HCT116 (cell line): Measurements from ENCODE around the gene MBNL2. TPM values are rescaled to one million over a fixed set of nuclear protein-coding genes. Genes with fewer than 3 reads are reported as not detected.

Experiments
- ATAC-seq: fragments of 200-7000 bp; cut with Tn5 transposase; 2 replicates; pipeline ENCODE4 v1.9.1; 2020; ENCODE audit warnings: mild to moderate bottlenecking, moderate library complexity
- BruUV-seq: library from RNA; stranded (reverse); fragments of 400-500 nt; replicated peaks from 2 replicates; lab custom pipeline; 2021; lab: Mats Ljungman, UMichigan
- CTCF ChIA-PET: fragments of 300-600 bp; sonication (Branson Sonifier 250); formaldehyde crosslinking; loops from one replicate; lab custom pipeline; 2021; ENCODE audit warnings: antibody characterized with exemption; lab: Charles Lee
- POLR2A ChIA-PET: fragments of 300-600, 350-600 bp; sonication (Branson Sonifier 250); formaldehyde crosslinking; loops from one replicate; lab custom pipeline; 2021; ENCODE audit warnings: antibody characterized with exemption; lab: Charles Lee
- RAD21 ChIA-PET, 2 experiments: fragments of 300-600 bp; sonication (Branson Sonifier 250); formaldehyde crosslinking; loops; one replicate each; lab custom pipeline; 2023; ENCODE audit warnings: low total read pairs in 2 of 2; ENCODE audit not compliant: uncharacterized antibody in 2 of 2, unreplicated experiment in 2 of 2, low non-redundant PET in 1 of 2; lab: Charles Lee
- DNase-seq: peaks from one replicate; pipeline ENCODE4 v3.0.0-alpha.2; 2010; ENCODE audit warnings: low read depth, low spot score
- H2AFZ ChIP-seq: fragments of 200-600 bp; shearing (Covaris generic), sonication (generic); 2 replicates; pipeline ENCODE4 v1.6.1; 2017; ENCODE audit warnings: low read depth, mixed run types, mixed read lengths, antibody characterized with exemption, low read length; ENCODE audit not compliant: poor library complexity, severe bottlenecking
- H3K27ac ChIP-seq: 2 replicates; pipeline ENCODE4 v1.5.1; 2012; ENCODE audit warnings: low read depth, low read length
- H3K27me3 ChIP-seq: fragments of 200-600 bp; sonication (generic); 2 replicates; pipeline ENCODE4 v1.6.1; 2016; ENCODE audit warnings: mixed run types, low read length, mixed read lengths; ENCODE audit not compliant: insufficient read depth
- H3K36me3 ChIP-seq, 2 experiments: fragments of 200-500 bp in 1 of 2; fragments of 200-600 bp in 1 of 2; sonication (Bioruptor generic) in 1 of 2; sonication (generic) in 1 of 2; 2 replicates each; pipeline versions ENCODE4 v1.5.1 to v1.6.1; 2014 to 2016; ENCODE audit warnings: low read length in 2 of 2, inconsistent platforms in 1 of 2, mixed read lengths in 1 of 2, mixed run types in 1 of 2; ENCODE audit not compliant: insufficient read depth in 2 of 2, control insufficient read depth in 1 of 2
- H3K4me1 ChIP-seq, 2 experiments: fragments of 200-600 bp in 1 of 2; sonication (generic) in 1 of 2; 2 replicates each; pipeline versions ENCODE4 v1.5.1 to v1.6.1; 2012 to 2017; ENCODE audit warnings: low read length in 2 of 2, inconsistent platforms in 1 of 2, mild to moderate bottlenecking in 1 of 2, mixed read lengths in 1 of 2, mixed run types in 1 of 2, moderate library complexity in 1 of 2; ENCODE audit not compliant: insufficient read depth in 2 of 2, control insufficient read depth in 1 of 2
- H3K4me2 ChIP-seq: fragments of 200-600 bp; sonication (generic); 2 replicates; pipeline ENCODE4 v1.6.1; 2017; ENCODE audit warnings: mixed run types, low read length, mixed read lengths
- H3K4me3 ChIP-seq, 2 experiments: fragments of 200-600 bp in 1 of 2; sonication (generic) in 1 of 2; replicated peaks in 1 of 2; 2 replicates each; pipeline ENCODE4 v1.5.1; 2011 to 2016; ENCODE audit warnings: low read length in 2 of 2, control low read depth in 1 of 2, low read depth in 1 of 2, mild to moderate bottlenecking in 1 of 2, mixed read lengths in 1 of 2, mixed run types in 1 of 2
- H3K79me2 ChIP-seq: fragments of 200-600 bp; sonication (generic); 2 replicates; pipeline ENCODE4 v1.6.1; 2017; ENCODE audit warnings: mild to moderate bottlenecking, mixed run types, low read length, moderate library complexity, mixed read lengths; ENCODE audit not compliant: insufficient read depth
- H3K9ac ChIP-seq: fragments of 200-600 bp; sonication (generic); 2 replicates; pipeline ENCODE4 v1.6.1; 2016; ENCODE audit warnings: low read length, mixed read lengths
- H3K9me2 ChIP-seq: fragments of 200-600 bp; sonication (generic), shearing (Covaris generic); 2 replicates; pipeline ENCODE4 v1.6.1; 2017; ENCODE audit warnings: mixed run types, mild to moderate bottlenecking, moderate library complexity; ENCODE audit not compliant: insufficient read depth
- H3K9me3 ChIP-seq, 2 experiments: fragments of 200-500 bp in 1 of 2; fragments of 200-600 bp in 1 of 2; sonication (Bioruptor generic) in 1 of 2; sonication (generic) in 1 of 2; 2 replicates each; pipeline ENCODE4 v1.6.1; 2014 to 2017; ENCODE audit warnings: low read length in 2 of 2, mixed read lengths in 2 of 2, inconsistent platforms in 1 of 2, low read depth in 1 of 2, mild to moderate bottlenecking in 1 of 2, mixed run types in 1 of 2, moderate library complexity in 1 of 2; ENCODE audit not compliant: control insufficient read depth in 1 of 2, insufficient read depth in 1 of 2
- H4K20me1 ChIP-seq: fragments of 200-600 bp; sonication (generic), shearing (Covaris generic); 2 replicates; pipeline ENCODE4 v1.6.1; 2017; ENCODE audit warnings: mixed run types, mild to moderate bottlenecking, moderate library complexity; ENCODE audit not compliant: insufficient read depth
- CBX3 ChIP-seq: IDR thresholded peaks from 2 replicates; pipeline ENCODE4 v1.6.1; 2012; ENCODE audit warnings: low read depth
- CEBPB ChIP-seq: IDR thresholded peaks from 2 replicates; pipeline ENCODE4 v1.6.1; 2012; ENCODE audit warnings: low read depth
- EGR1 ChIP-seq: IDR thresholded peaks from 2 replicates; pipeline ENCODE4 v1.6.1; 2012; ENCODE audit warnings: low read depth
- ELF1 ChIP-seq: IDR thresholded peaks from 2 replicates; pipeline ENCODE4 v1.6.1; 2012; ENCODE audit warnings: low read depth, borderline replicate concordance
- EZH2 ChIP-seq: fragments of 200-600 bp; sonication (generic); IDR thresholded peaks from 2 replicates; pipeline ENCODE4 v1.6.1; 2017; ENCODE audit warnings: antibody characterized with exemption, mixed run types
- FOSL1 ChIP-seq: IDR thresholded peaks from 2 replicates; pipeline ENCODE4 v1.6.1; 2012; ENCODE audit warnings: low read depth
- JUND ChIP-seq: IDR thresholded peaks from 2 replicates; pipeline ENCODE4 v1.6.1; 2012
- POLR2A ChIP-seq: IDR thresholded peaks from 2 replicates; pipeline ENCODE4 v1.7.0; 2011; ENCODE audit warnings: borderline replicate concordance; ENCODE audit not compliant: insufficient read depth, insufficient read length; ENCODE audit errors: extremely low read depth
- RAD21 ChIP-seq: IDR thresholded peaks from 2 replicates; pipeline ENCODE4 v1.6.1; 2012; ENCODE audit warnings: low read depth, mild to moderate bottlenecking
- SIN3A ChIP-seq: IDR thresholded peaks from 2 replicates; pipeline ENCODE4 v1.6.1; 2012; ENCODE audit warnings: low read depth
- SP1 ChIP-seq: IDR thresholded peaks from 2 replicates; pipeline ENCODE4 v1.6.1; 2012; ENCODE audit warnings: low read depth
- SRF ChIP-seq: IDR thresholded peaks from 2 replicates; pipeline ENCODE4 v1.6.1; 2012; ENCODE audit warnings: low read depth
- TCF7L2 ChIP-seq: IDR thresholded peaks from 2 replicates; pipeline ENCODE4 v1.7.0; 2011; ENCODE audit warnings: borderline replicate concordance, inconsistent platforms; ENCODE audit not compliant: insufficient read depth, insufficient read length; ENCODE audit errors: extremely low read depth
- YY1 ChIP-seq: IDR thresholded peaks from 2 replicates; pipeline ENCODE4 v1.6.1; 2011; ENCODE audit warnings: low read length, low read depth, moderate library complexity, mild to moderate bottlenecking; ENCODE audit not compliant: insufficient replicate concordance; ENCODE audit errors: extremely low read depth
- ZFX ChIP-seq: fragments of 450-650 bp; IDR thresholded peaks from 2 replicates; pipeline ENCODE4 v1.6.1; 2017
- ZNF274 ChIP-seq: fragments of 200-500 bp; sonication (Bioruptor generic); IDR thresholded peaks from 2 replicates; pipeline ENCODE4 v1.6.1; 2014; ENCODE audit warnings: mild to moderate bottlenecking, low read depth, low read length, inconsistent platforms
- intact Hi-C: fragments of 100-400 bp; cut with micrococcal nuclease; formaldehyde crosslinking; loops from 2 replicates; pipeline ENCODE4 v1.10.0; 2022
- total RNA-seq: library from RNA; stranded (reverse); gene quantifications from one replicate; pipeline ENCODE4 v1.2.1, GENCODE V29; 2021; ENCODE audit not compliant: unreplicated experiment
- TF ChIP-seq, protein P1 (sequence below), 3 experiments: fragments of 200-600 bp in 1 of 3; sonication (generic) in 1 of 3; IDR thresholded peaks in 2 of 3; conservative IDR thresholded peaks in 1 of 3; 2 replicates each; pipeline ENCODE4 v1.5.1; 2012 to 2017; ENCODE audit warnings: low read depth in 2 of 3, low read length in 2 of 3, antibody characterized with exemption in 1 of 3, borderline replicate concordance in 1 of 3, control low read depth in 1 of 3, mild to moderate bottlenecking in 1 of 3, mixed read lengths in 1 of 3, mixed run types in 1 of 3, moderate library complexity in 1 of 3; ENCODE audit not compliant: insufficient read depth in 1 of 3
- TF ChIP-seq, protein P2 (sequence below): IDR thresholded peaks from 2 replicates; pipeline ENCODE4 v1.6.1; 2012; ENCODE audit warnings: low read depth
- TF ChIP-seq, protein P3 (sequence below): IDR thresholded peaks from 2 replicates; pipeline ENCODE4 v1.6.1; 2012
- TF ChIP-seq, protein P4 (sequence below): IDR thresholded peaks from 2 replicates; pipeline ENCODE4 v1.6.1; 2011; ENCODE audit warnings: mild to moderate bottlenecking, low read length, moderate library complexity; ENCODE audit not compliant: insufficient replicate concordance; ENCODE audit errors: extremely low read depth

The MBNL2 gene
- total RNA-seq, 1 experiment from 2014 or later = 73.9 TPM

DNA sequence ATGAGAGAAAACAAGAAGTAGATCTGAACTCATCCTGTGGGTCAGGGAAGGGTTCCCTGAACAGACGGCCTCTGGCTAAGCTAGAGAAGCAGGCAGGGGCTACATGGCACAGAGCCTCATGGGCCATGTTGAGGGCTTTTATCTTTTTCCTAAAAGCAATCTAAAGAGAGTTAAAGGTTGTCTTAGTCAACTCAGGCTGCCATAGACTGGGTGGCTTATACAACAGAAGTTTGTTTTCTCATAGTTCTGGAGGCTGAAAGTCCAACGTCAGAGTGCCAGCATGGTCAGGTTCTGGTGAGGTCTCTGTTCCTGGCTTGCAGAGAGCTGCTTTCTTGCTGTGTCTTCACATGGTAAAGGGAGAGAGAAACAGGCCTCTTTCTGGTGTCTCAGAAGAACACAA, 2.9 kb upstream of the MBNL2 start:
- peaks cover 19 to 32% of the 10 kb centered on the region in 2 experiments for H3K4me1 ChIP-seq
- no peaks in the 10 kb centered on the region for H3K36me3 ChIP-seq
- H4K20me1 ChIP-seq = no peaks in the 10 kb centered on the region
- no peak overlapping the region for H3K4me2 ChIP-seq
- ChIA-PET RAD21 (no interaction called here), CTCF (no interaction called here), POLR2A (interaction anchor here (1.0 to 1.5 kb wide), 2 partner anchors 31 to 78 kb away, joined by 3 to 4 read pairs; no protein-coding TSS in a partner anchor)
- peaks cover 21% of the 10 kb centered on the region for H3K79me2 ChIP-seq
- BruUV-seq = no TSS peak
- intact Hi-C loops = no loop called here
- H2AFZ ChIP-seq = no peak overlapping the region
- no peak for ATAC-seq
- no peak overlapping the region for H3K4me3 ChIP-seq
- DNase-seq = no peak
- no peak overlapping the region for H3K27ac ChIP-seq
- no peaks in the 10 kb centered on the region for H3K27me3 ChIP-seq
- TF ChIP-seq TCF7L2 (no peak), SRF (no peak), CEBPB (no peak), POLR2A (no peak), ZFX (no peak), JUND (no peak), YY1 (no peak), ELF1 (no peak), RAD21 (no peak), EGR1 (no peak), SIN3A (no peak), EZH2 (no peak), SP1 (no peak), CBX3 (no peak), ZNF274 (no peak), FOSL1 (no peak)
- TF ChIP-seq, protein P1, sequence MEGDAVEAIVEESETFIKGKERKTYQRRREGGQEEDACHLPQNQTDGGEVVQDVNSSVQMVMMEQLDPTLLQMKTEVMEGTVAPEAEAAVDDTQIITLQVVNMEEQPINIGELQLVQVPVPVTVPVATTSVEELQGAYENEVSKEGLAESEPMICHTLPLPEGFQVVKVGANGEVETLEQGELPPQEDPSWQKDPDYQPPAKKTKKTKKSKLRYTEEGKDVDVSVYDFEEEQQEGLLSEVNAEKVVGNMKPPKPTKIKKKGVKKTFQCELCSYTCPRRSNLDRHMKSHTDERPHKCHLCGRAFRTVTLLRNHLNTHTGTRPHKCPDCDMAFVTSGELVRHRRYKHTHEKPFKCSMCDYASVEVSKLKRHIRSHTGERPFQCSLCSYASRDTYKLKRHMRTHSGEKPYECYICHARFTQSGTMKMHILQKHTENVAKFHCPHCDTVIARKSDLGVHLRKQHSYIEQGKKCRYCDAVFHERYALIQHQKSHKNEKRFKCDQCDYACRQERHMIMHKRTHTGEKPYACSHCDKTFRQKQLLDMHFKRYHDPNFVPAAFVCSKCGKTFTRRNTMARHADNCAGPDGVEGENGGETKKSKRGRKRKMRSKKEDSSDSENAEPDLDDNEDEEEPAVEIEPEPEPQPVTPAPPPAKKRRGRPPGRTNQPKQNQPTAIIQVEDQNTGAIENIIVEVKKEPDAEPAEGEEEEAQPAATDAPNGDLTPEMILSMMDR (IDR thresholded peaks at IDR 0.05 in 2 of 3, conservative IDR thresholded peaks at IDR 0.05 in 1 of 3; ENCODE audit: borderline replicate concordance in 1 of 3, insufficient read depth in 1 of 3, low read depth in 2 of 3, low read length in 2 of 3) = no peak
- TF ChIP-seq, protein P2, sequence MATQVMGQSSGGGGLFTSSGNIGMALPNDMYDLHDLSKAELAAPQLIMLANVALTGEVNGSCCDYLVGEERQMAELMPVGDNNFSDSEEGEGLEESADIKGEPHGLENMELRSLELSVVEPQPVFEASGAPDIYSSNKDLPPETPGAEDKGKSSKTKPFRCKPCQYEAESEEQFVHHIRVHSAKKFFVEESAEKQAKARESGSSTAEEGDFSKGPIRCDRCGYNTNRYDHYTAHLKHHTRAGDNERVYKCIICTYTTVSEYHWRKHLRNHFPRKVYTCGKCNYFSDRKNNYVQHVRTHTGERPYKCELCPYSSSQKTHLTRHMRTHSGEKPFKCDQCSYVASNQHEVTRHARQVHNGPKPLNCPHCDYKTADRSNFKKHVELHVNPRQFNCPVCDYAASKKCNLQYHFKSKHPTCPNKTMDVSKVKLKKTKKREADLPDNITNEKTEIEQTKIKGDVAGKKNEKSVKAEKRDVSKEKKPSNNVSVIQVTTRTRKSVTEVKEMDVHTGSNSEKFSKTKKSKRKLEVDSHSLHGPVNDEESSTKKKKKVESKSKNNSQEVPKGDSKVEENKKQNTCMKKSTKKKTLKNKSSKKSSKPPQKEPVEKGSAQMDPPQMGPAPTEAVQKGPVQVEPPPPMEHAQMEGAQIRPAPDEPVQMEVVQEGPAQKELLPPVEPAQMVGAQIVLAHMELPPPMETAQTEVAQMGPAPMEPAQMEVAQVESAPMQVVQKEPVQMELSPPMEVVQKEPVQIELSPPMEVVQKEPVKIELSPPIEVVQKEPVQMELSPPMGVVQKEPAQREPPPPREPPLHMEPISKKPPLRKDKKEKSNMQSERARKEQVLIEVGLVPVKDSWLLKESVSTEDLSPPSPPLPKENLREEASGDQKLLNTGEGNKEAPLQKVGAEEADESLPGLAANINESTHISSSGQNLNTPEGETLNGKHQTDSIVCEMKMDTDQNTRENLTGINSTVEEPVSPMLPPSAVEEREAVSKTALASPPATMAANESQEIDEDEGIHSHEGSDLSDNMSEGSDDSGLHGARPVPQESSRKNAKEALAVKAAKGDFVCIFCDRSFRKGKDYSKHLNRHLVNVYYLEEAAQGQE = no peak
- TF ChIP-seq, protein P3, sequence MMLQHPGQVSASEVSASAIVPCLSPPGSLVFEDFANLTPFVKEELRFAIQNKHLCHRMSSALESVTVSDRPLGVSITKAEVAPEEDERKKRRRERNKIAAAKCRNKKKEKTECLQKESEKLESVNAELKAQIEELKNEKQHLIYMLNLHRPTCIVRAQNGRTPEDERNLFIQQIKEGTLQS = no peak
- TF ChIP-seq, protein P4, sequence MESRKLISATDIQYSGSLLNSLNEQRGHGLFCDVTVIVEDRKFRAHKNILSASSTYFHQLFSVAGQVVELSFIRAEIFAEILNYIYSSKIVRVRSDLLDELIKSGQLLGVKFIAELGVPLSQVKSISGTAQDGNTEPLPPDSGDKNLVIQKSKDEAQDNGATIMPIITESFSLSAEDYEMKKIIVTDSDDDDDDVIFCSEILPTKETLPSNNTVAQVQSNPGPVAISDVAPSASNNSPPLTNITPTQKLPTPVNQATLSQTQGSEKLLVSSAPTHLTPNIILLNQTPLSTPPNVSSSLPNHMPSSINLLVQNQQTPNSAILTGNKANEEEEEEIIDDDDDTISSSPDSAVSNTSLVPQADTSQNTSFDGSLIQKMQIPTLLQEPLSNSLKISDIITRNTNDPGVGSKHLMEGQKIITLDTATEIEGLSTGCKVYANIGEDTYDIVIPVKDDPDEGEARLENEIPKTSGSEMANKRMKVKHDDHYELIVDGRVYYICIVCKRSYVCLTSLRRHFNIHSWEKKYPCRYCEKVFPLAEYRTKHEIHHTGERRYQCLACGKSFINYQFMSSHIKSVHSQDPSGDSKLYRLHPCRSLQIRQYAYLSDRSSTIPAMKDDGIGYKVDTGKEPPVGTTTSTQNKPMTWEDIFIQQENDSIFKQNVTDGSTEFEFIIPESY = no peak
- no peak overlapping the region for H3K9ac ChIP-seq
- H3K9me2 ChIP-seq = no peaks in the 10 kb centered on the region
- H3K9me3 ChIP-seq = no peaks in the 10 kb centered on the region
